Neural cell (in vitro differentiated cells): Measurements from ENCODE around the gene KIF5A. TPM values are rescaled to one million over a fixed set of nuclear protein-coding genes. Genes with fewer than 3 reads are reported as not detected.

Experiments
- H2AFZ ChIP-seq: fragments of 200-600, 300-800 bp; sonication (generic), shearing (Covaris generic); 2 replicates; pipeline ENCODE4 v1.6.0; 2014; ENCODE audit warnings: low read depth, mild to moderate bottlenecking, antibody characterized with exemption, low read length, moderate library complexity
- H3F3A ChIP-seq: fragments of 200-600 bp; shearing (Covaris generic); 2 replicates; pipeline ENCODE4 v1.6.1; 2016; ENCODE audit warnings: mild to moderate bottlenecking, moderate library complexity, mixed read lengths, antibody characterized with exemption, low read length; ENCODE audit not compliant: insufficient read depth, poor library complexity, severe bottlenecking
- H3K27ac ChIP-seq: fragments of 200-600, 300-800 bp; sonication (generic), shearing (Covaris generic); 2 replicates; pipeline ENCODE4 v1.5.1; 2014; ENCODE audit warnings: mild to moderate bottlenecking, low read length, moderate library complexity
- H3K27me3 ChIP-seq: fragments of 300-800, 200-600 bp; sonication (generic), shearing (Covaris generic); 2 replicates; pipeline ENCODE4 v1.6.0; 2014; ENCODE audit warnings: mild to moderate bottlenecking, low read depth, low read length, moderate library complexity; ENCODE audit not compliant: insufficient read depth
- H3K36me3 ChIP-seq: fragments of 300-800, 200-600 bp; sonication (generic), shearing (Covaris generic); 2 replicates; pipeline ENCODE4 v1.5.1; 2014; ENCODE audit warnings: mild to moderate bottlenecking, antibody characterized with exemption, low read length, moderate library complexity; ENCODE audit not compliant: insufficient read depth
- H3K4me2 ChIP-seq: fragments of 300-800, 200-600 bp; sonication (generic), shearing (Covaris generic); 2 replicates; pipeline ENCODE4 v1.6.0; 2014; ENCODE audit warnings: mild to moderate bottlenecking, low read length
- H3K4me3 ChIP-seq: fragments of 300-800, 200-600 bp; sonication (generic), shearing (Covaris generic); 2 replicates; pipeline ENCODE4 v1.5.1; 2014; ENCODE audit warnings: mild to moderate bottlenecking, low read length, moderate library complexity
- H3K79me2 ChIP-seq: fragments of 200-600 bp; shearing (Covaris generic); replicated peaks from 2 replicates; pipeline ENCODE4 v1.6.0; 2014; ENCODE audit warnings: mild to moderate bottlenecking, low read length, moderate library complexity; ENCODE audit not compliant: insufficient read depth
- H3K9ac ChIP-seq: fragments of 300-800, 200-600 bp; sonication (generic), shearing (Covaris generic); 2 replicates; pipeline ENCODE4 v1.6.1; 2016; ENCODE audit warnings: mild to moderate bottlenecking, low read length, mixed read lengths
- H3K9me2 ChIP-seq: fragments of 200-600 bp; shearing (Covaris generic); 2 replicates; pipeline ENCODE4 v1.6.1; 2016; ENCODE audit warnings: mild to moderate bottlenecking, low read length, mixed read lengths; ENCODE audit not compliant: insufficient read depth
- H3K9me3 ChIP-seq: fragments of 200-600, 300-800 bp; sonication (generic), shearing (Covaris generic); 2 replicates; pipeline ENCODE4 v1.6.1; 2016; ENCODE audit warnings: mild to moderate bottlenecking, mixed run types, low read length, moderate library complexity, mixed read lengths
- H4K20me1 ChIP-seq: fragments of 200-600 bp; shearing (Covaris generic); 2 replicates; pipeline ENCODE4 v1.6.1; 2016; ENCODE audit warnings: mild to moderate bottlenecking, mixed run types; ENCODE audit not compliant: insufficient read depth
- CTCF ChIP-seq: fragments of 450-650 bp; IDR thresholded peaks from 2 replicates; pipeline ENCODE4 v1.5.1; 2014; ENCODE audit warnings: antibody characterized with exemption, mild to moderate bottlenecking, moderate library complexity; ENCODE audit not compliant: poor library complexity, severe bottlenecking
- EP300 ChIP-seq: fragments of 450-650 bp; conservative IDR thresholded peaks from 2 replicates; pipeline ENCODE4 v1.6.1; 2014; ENCODE audit warnings: antibody characterized with exemption, mild to moderate bottlenecking, moderate library complexity; ENCODE audit not compliant: poor library complexity, severe bottlenecking
- EZH2 ChIP-seq: fragments of 200-600, 300-800 bp; shearing (Covaris generic), sonication (generic); IDR thresholded peaks from 2 replicates; pipeline ENCODE4 v1.6.1; 2014; ENCODE audit warnings: antibody characterized with exemption, low read length, borderline replicate concordance, mild to moderate bottlenecking; ENCODE audit not compliant: insufficient read depth, poor library complexity, severe bottlenecking
- MXI1 ChIP-seq: fragments of 450-650 bp; conservative IDR thresholded peaks from 2 replicates; pipeline ENCODE4 v1.6.1; 2014; ENCODE audit warnings: antibody characterized with exemption, mild to moderate bottlenecking; ENCODE audit not compliant: poor library complexity, severe bottlenecking
- POLR2AphosphoS5 ChIP-seq: IDR thresholded peaks from 2 replicates; pipeline ENCODE4 v1.6.1; 2012
- RAD21 ChIP-seq: fragments of 450-650 bp; conservative IDR thresholded peaks from 2 replicates; pipeline ENCODE4 v1.6.1; 2014; ENCODE audit warnings: antibody characterized with exemption, mild to moderate bottlenecking, moderate library complexity
- REST ChIP-seq: IDR thresholded peaks from 2 replicates; pipeline ENCODE4 v1.6.1; 2012; ENCODE audit warnings: borderline replicate concordance
- polyA plus RNA-seq: library from polyadenylated mRNA; depleted of rRNA; stranded (reverse); fragments of >200 nt; gene quantifications from 2 replicates; pipeline ENCODE4 v1.2.3, GENCODE V29; 2014

KIF5A gene
- polyA plus RNA-seq, 1 donor from 2014 or later, result 58.8 TPM

- Histone ChIP-seq H4K20me1 (no peaks in the 10 kb centered on the region), H3K27ac (peak overlapping the region; percentile 74), H3K36me3 (no peaks in the 10 kb centered on the region), H3K9me2 (no peaks in the 10 kb centered on the region), H3K9ac (peak overlapping the region; percentile 84), H3K79me2 (peaks cover 27% of the 10 kb centered on the region), H3F3A (peaks cover 4% of the 10 kb centered on the region), H3K4me3 (peak overlapping the region; percentile 86), H3K9me3 (no peaks in the 10 kb centered on the region), H3K27me3 (no peaks in the 10 kb centered on the region), H2AFZ (no peak overlapping the region), H3K4me2 (peak overlapping the region; percentile 94)
- TF ChIP-seq EZH2 (no peak), RAD21 (no peak), EP300 (no peak), MXI1 (no peak), CTCF (no peak), POLR2AphosphoS5 (no peak), REST (no peak)
Measured at GRCh38 chr12:57523706-57524614, 25.9 kb upstream of the KIF5A start.

GRCh38 chr12:57524814-57525614 is 24.8 kb upstream of the KIF5A start:
- H2AFZ ChIP-seq, result no peak overlapping the region
- H3K9ac ChIP-seq, result no peak overlapping the region
- no peaks in the 10 kb centered on the region for H4K20me1 ChIP-seq
- H3K79me2 ChIP-seq, result peaks cover 18% of the 10 kb centered on the region
- TF ChIP-seq EZH2 (no peak), MXI1 (peak; percentile 46)
- peaks cover 4% of the 10 kb centered on the region for H3F3A ChIP-seq
- H3K9me2 ChIP-seq, result no peaks in the 10 kb centered on the region
- peak overlapping the region; percentile 86 for H3K4me3 ChIP-seq
- no peaks in the 10 kb centered on the region for H3K27me3 ChIP-seq
- no peak overlapping the region for H3K27ac ChIP-seq
- H3K9me3 ChIP-seq, result no peaks in the 10 kb centered on the region
- no peak overlapping the region for H3K4me2 ChIP-seq
- H3K36me3 ChIP-seq, result no peaks in the 10 kb centered on the region
